Astrocyte (in vitro differentiated cells and primary cell): ENCODE data around the gene TIPRL.

ENCODE experiments used
- EZH2 ChIP-seq: IDR thresholded peaks from 2 replicates; pipeline ENCODE4 v1.6.1; 2012; ENCODE audit warnings: mild to moderate bottlenecking, low read length, inconsistent platforms; ENCODE audit not compliant: insufficient read depth
- TF ChIP-seq, protein P1 (sequence below): IDR thresholded peaks from 2 replicates; pipeline ENCODE4 v1.5.1; 2011; ENCODE audit warnings: low read depth, mild to moderate bottlenecking, inconsistent platforms, low read length, moderate library complexity; ENCODE audit not compliant: insufficient read depth

DNA sequence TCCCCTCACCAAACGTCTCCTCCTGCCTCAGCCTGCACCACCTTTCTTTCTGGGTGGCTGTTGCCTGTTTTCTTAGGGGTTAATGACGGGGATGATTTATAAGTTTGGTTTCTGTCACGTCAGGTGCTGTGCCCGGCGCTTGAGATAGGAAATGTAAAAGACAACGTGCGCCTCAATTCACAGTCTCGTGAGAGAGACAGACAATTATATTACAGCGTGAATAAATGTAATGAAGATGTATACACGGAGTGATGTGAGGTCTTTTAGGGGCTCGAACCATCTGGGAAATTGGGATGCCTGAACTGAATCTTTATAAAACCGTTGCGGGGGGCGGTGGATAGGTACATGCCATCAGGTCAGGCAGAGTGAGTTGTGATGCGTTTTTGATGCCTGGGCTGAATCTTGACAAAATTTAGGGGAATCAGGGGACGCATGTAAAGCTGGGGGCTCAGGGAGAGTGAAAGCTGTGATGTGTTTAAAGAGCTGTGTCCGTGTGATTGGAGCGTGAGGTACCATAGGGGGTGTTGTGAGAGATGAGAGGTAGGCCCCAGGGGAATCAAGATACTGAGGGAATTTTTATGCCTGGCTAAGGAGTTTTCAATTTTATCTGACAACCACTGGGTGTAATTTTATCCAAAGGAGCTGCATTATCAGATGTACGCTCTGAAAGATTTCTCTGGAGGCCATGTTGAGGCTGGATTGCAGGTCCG, 831 bp downstream of the TIPRL start:
- TF ChIP-seq, protein P1, sequence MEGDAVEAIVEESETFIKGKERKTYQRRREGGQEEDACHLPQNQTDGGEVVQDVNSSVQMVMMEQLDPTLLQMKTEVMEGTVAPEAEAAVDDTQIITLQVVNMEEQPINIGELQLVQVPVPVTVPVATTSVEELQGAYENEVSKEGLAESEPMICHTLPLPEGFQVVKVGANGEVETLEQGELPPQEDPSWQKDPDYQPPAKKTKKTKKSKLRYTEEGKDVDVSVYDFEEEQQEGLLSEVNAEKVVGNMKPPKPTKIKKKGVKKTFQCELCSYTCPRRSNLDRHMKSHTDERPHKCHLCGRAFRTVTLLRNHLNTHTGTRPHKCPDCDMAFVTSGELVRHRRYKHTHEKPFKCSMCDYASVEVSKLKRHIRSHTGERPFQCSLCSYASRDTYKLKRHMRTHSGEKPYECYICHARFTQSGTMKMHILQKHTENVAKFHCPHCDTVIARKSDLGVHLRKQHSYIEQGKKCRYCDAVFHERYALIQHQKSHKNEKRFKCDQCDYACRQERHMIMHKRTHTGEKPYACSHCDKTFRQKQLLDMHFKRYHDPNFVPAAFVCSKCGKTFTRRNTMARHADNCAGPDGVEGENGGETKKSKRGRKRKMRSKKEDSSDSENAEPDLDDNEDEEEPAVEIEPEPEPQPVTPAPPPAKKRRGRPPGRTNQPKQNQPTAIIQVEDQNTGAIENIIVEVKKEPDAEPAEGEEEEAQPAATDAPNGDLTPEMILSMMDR = no peak
- no peak for TF ChIP-seq EZH2
